ENCODE results near the gene SLC6A6. TPM values are rescaled to one million over a fixed set of nuclear protein-coding genes. Genes with fewer than 3 reads are reported as not detected.

SLC6A6 gene
- total and polyA plus RNA-seq, 8 donors: 3.0 to 36.7 (median 19.7) TPM

- H3K4me1 ChIP-seq: peaks cover 12 to 45% (median 43%) of the 10 kb centered on the region in 4 donors
- H3K9me3 ChIP-seq: no peaks in the 10 kb centered on the region
- DNase-seq: no peak
- no peak overlapping the region for H3K27ac ChIP-seq
- TF ChIP-seq POLR2AphosphoS5 (IDR thresholded peaks at IDR 0.05) (no peak), EP300 (IDR thresholded peaks at IDR 0.05) (no peak), POLR2A (IDR thresholded peaks at IDR 0.05) (no peak), CTCF (IDR thresholded peaks at IDR 0.05) (no peak)
- no peaks in the 10 kb centered on the region for H3K36me3 ChIP-seq
- no peaks in the 10 kb centered on the region for H3K27me3 ChIP-seq
- WGBS, 5 donors: 73 to 80% (median 78%) methylated on average over 22 of the region's 22 CpGs
- intact Hi-C loops (cut with DNase I; ENCODE audit: low total_unique reads): no loop called here
- no peak overlapping the region for H3K4me3 ChIP-seq
Observed at GRCh38 chr3:14366915-14367823, 35.2 kb upstream of the SLC6A6 start.

GRCh38 chr3:14368146-14368545 lies 34.3 kb upstream of the SLC6A6 start:
- Histone ChIP-seq H3K9me3 (no peaks in the 10 kb centered on the region), H3K27me3 (no peaks in the 10 kb centered on the region), H3K4me1 (peaks cover 12 to 52% (median 49%) of the 10 kb centered on the region in 4 donors), H3K36me3 (no peaks in the 10 kb centered on the region), H3K27ac (no peak overlapping the region), H3K4me3 (no peak overlapping the region)
- no peak for DNase-seq
- TF ChIP-seq CTCF (IDR thresholded peaks at IDR 0.05): no peak
- TF ChIP-seq POLR2A (IDR thresholded peaks at IDR 0.05): no peak
- TF ChIP-seq POLR2AphosphoS5 (IDR thresholded peaks at IDR 0.05): no peak
- TF ChIP-seq EP300 (IDR thresholded peaks at IDR 0.05): no peak
- 77 to 100% (median 93%) methylated on average over 3 to 10 of the region's 10 CpGs for WGBS, 5 donors
- intact Hi-C loops (cut with DNase I; ENCODE audit: low total_unique reads): no loop called here

GRCh38 chr3:14368885-14369284 lies 33.5 kb upstream of the SLC6A6 start:
- intact Hi-C loops (cut with DNase I; ENCODE audit: low total_unique reads): no loop called here
- 87 to 98% (median 91%) methylated on average over 2 of the region's 2 CpGs for WGBS, 5 donors

More at GRCh38 chr3:14368885-14369284, 33.5 kb upstream of the SLC6A6 start:
- no peaks in the 10 kb centered on the region for H3K9me3 ChIP-seq
- no peak overlapping the region for H3K4me3 ChIP-seq
- TF ChIP-seq POLR2A (IDR thresholded peaks at IDR 0.05): no peak
- no peak for TF ChIP-seq POLR2AphosphoS5 (IDR thresholded peaks at IDR 0.05)
- TF ChIP-seq CTCF (IDR thresholded peaks at IDR 0.05): no peak
- no peak for TF ChIP-seq EP300 (IDR thresholded peaks at IDR 0.05)
- no peak overlapping the region for H3K27ac ChIP-seq
- H3K36me3 ChIP-seq: no peaks in the 10 kb centered on the region
- DNase-seq: no peak
- H3K4me1 ChIP-seq: peaks cover 11 to 57% (median 46%) of the 10 kb centered on the region in 4 donors
- no peaks in the 10 kb centered on the region for H3K27me3 ChIP-seq

Data from stomach (tissue), 9 donors.